ENCODE data around the gene ITGBL1.

DNA sequence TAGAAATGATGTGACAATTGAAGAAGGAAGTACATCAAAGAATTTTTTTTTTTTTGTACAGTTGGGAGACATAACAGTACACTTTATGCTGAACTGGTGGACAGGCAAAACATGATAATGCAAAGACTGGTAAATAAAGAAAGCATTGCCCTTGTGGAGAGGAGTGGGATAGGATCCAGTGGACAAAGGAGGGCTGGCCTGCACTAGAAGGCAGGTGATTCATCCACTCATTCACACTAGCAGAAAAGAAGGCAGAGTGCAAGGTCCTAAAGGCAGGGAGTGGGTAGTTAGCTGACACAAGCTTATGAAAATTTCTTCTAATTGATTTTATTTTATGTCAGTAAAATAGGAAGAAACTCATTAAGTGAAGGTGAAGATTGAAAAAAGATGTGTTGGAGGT is 18.6 kb upstream of the ITGBL1 start:
- TF ChIP-seq, protein P1, sequence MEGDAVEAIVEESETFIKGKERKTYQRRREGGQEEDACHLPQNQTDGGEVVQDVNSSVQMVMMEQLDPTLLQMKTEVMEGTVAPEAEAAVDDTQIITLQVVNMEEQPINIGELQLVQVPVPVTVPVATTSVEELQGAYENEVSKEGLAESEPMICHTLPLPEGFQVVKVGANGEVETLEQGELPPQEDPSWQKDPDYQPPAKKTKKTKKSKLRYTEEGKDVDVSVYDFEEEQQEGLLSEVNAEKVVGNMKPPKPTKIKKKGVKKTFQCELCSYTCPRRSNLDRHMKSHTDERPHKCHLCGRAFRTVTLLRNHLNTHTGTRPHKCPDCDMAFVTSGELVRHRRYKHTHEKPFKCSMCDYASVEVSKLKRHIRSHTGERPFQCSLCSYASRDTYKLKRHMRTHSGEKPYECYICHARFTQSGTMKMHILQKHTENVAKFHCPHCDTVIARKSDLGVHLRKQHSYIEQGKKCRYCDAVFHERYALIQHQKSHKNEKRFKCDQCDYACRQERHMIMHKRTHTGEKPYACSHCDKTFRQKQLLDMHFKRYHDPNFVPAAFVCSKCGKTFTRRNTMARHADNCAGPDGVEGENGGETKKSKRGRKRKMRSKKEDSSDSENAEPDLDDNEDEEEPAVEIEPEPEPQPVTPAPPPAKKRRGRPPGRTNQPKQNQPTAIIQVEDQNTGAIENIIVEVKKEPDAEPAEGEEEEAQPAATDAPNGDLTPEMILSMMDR (IDR thresholded peaks at IDR 0.05 in 4 of 5, conservative IDR thresholded peaks at IDR 0.05 in 1 of 5) = no peak
- TF ChIP-seq POLR2A (IDR thresholded peaks at IDR 0.05) = no peak
